AG10803 (cell line): ENCODE results near the gene CRY1.

ENCODE experiments used
- DNase-seq: peaks from one replicate; pipeline ENCODE4 v3.0.0; 2010; ENCODE audit warnings: low read depth
- H3K4me3 ChIP-seq: 2 replicates; pipeline ENCODE4 v1.5.1; 2011; ENCODE audit warnings: mild to moderate bottlenecking, low read length, control low read depth
- TF ChIP-seq, protein P1 (sequence below): conservative IDR thresholded peaks from 2 replicates; pipeline ENCODE4 v1.5.1; 2011; ENCODE audit warnings: mild to moderate bottlenecking, low read length, control low read depth, inconsistent platforms

Gene CRY1

DNA sequence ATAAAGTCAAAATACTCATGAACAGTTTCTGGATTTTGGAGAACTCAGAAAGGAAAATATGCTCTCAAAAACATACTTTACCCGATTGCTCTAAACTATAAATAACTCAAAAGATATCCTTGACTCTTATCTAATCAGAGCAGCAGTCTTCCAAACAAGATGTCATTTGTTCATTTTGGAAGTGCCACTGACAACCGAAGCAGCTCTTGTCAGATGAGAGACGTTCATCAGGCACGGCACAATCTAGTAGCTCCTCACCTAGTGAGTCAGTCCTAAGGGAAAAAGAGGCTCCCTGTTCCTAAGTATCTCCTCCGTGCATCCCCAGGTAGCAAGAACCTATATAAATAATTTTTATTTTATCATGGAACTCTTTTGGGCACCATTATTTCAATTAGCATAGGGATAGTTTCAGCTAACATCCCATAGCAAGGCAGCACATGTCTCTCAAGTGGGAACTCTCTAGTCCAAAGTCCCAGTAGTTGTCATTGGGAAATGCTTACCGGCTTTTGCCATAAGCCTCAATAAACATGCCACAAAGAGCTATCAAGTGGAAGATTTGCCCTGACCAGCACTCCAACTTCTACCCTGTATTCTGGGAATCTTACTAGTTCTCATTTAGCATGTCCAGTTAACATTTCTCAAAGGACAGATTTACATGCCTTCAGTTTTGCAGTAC lies 151.7 kb downstream of the CRY1 start:
- no peak overlapping the region for H3K4me3 ChIP-seq
- no peak for DNase-seq
- TF ChIP-seq, protein P1, sequence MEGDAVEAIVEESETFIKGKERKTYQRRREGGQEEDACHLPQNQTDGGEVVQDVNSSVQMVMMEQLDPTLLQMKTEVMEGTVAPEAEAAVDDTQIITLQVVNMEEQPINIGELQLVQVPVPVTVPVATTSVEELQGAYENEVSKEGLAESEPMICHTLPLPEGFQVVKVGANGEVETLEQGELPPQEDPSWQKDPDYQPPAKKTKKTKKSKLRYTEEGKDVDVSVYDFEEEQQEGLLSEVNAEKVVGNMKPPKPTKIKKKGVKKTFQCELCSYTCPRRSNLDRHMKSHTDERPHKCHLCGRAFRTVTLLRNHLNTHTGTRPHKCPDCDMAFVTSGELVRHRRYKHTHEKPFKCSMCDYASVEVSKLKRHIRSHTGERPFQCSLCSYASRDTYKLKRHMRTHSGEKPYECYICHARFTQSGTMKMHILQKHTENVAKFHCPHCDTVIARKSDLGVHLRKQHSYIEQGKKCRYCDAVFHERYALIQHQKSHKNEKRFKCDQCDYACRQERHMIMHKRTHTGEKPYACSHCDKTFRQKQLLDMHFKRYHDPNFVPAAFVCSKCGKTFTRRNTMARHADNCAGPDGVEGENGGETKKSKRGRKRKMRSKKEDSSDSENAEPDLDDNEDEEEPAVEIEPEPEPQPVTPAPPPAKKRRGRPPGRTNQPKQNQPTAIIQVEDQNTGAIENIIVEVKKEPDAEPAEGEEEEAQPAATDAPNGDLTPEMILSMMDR: no peak
